Stomach (tissue), 9 donors: ENCODE measurements around the gene ITPA. TPM values are rescaled to one million over a fixed set of nuclear protein-coding genes. Genes with fewer than 3 reads are reported as not detected.

Source experiments
- DNase-seq, 2 donors: peaks; one replicate each; pipeline versions ENCODE4 v3.0.0 to v3.0.0-alpha.2; 2013 to 2019
- H3K27ac ChIP-seq, 5 donors: fragments of 200-600 bp in 4 of 5; sonication (generic) in 4 of 5; one replicate each; pipeline ENCODE4 v1.5.1; 2013 to 2019; ENCODE audit warnings: mild to moderate bottlenecking in 1 of 5, moderate library complexity in 1 of 5
- H3K27me3 ChIP-seq, 3 donors: fragments of 200-600 bp; sonication (generic); one replicate each; pipeline ENCODE4 v1.5.1; 2017 to 2019; ENCODE audit warnings: mixed run types in 1 of 3
- H3K36me3 ChIP-seq, 4 donors: fragments of 200-600 bp; sonication (generic); 1 replicate in 3 of 4; 2 replicates in 1 of 4; pipeline ENCODE4 v1.5.1; 2016 to 2019
- H3K4me1 ChIP-seq, 4 donors: fragments of 200-600 bp; sonication (generic); one replicate each; pipeline ENCODE4 v1.5.1; 2016 to 2019
- H3K4me3 ChIP-seq, 4 donors: fragments of 200-600 bp; sonication (generic) in 3 of 4; one replicate each; pipeline ENCODE4 v1.5.1; 2016 to 2019; ENCODE audit warnings: mild to moderate bottlenecking in 1 of 4
- H3K9me3 ChIP-seq, 4 donors: fragments of 200-600 bp; sonication (generic); one replicate each; pipeline ENCODE4 v1.5.1; 2016 to 2019
- EP300 ChIP-seq: sonication (generic); formaldehyde crosslinking; IDR thresholded peaks from one replicate; pipeline ENCODE4 v1.6.1; 2017; ENCODE audit warnings: antibody characterized with exemption
- POLR2A ChIP-seq, 4 donors: fragments of 450-650 bp; IDR thresholded peaks; one replicate each; pipeline ENCODE4 v1.6.1; 2016; ENCODE audit warnings: antibody characterized with exemption in 4 of 4, control low read depth in 2 of 4, mild to moderate bottlenecking in 1 of 4, moderate library complexity in 1 of 4
- POLR2AphosphoS5 ChIP-seq, 3 donors: sonication (generic); formaldehyde crosslinking; IDR thresholded peaks; one replicate each; pipeline ENCODE4 v1.6.1; 2016; ENCODE audit warnings: antibody characterized with exemption in 3 of 3
- WGBS, 5 donors: extraction: QIAGEN DNeasy Blood & Tissue Kit in 3 of 5; methylation state at CpG; one replicate each; pipeline versions ENCODE4 v1.1.5 to v1.1.7; 2013 to 2018; 5-methylcytosine and 5-hydroxymethylcytosine counted together
- intact Hi-C: fragments of 100-400 bp; cut with DNase I; formaldehyde crosslinking; loops from one replicate; pipeline ENCODE4 v1.15.1; 2023; ENCODE audit warnings: low total_unique reads
- polyA plus RNA-seq, 3 donors: library from polyadenylated mRNA; stranded (reverse); fragments of 200-250 nt; gene quantifications; one replicate each; pipeline ENCODE4 v1.2.3, GENCODE V29; 2013
- total RNA-seq, 5 donors: library from RNA; depleted of rRNA; stranded (reverse); fragments of >200 nt; gene quantifications; one replicate each; pipeline versions ENCODE4 v1.1.0 to v1.2.3, GENCODE V29; 2014 to 2016
- TF ChIP-seq, protein P1 (sequence below), 7 experiments: fragments of 450-650 bp in 4 of 7; fragments of 200-600 bp in 3 of 7; sonication (generic) in 3 of 7; IDR thresholded peaks; one replicate each; pipeline ENCODE4 v1.5.1; 2016 to 2019; ENCODE audit warnings: antibody characterized with exemption in 7 of 7, control low read depth in 2 of 7, mild to moderate bottlenecking in 1 of 7
- donor health status: healthy with polysubstance abuse.
- donor health status: Bipolar disorder and iron deficiency.
- donor health status: healthy.

ITPA gene
- total and polyA plus RNA-seq, 8 donors, result 11.1 to 105 (median 48.7) TPM

DNA sequence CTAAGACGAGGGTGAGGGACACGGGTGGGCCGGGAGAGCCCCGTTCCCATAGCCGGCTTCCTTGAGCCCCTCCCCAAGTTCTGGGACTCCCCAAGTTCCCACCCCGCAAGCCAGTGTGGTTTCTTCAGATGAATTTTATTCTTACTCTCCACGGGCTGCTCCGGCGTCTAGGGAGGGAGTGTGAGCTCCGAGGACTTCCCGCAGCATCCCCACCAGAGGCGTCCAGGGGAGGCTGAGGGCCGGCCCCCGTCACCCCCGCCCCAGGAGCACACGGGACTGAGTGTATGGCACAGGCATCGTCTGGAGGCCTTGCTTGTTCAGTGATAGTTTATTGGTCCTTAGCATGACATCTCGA, 39.7 kb downstream of the ITPA start:
- H3K27ac ChIP-seq, result no peak overlapping the region
- H3K27me3 ChIP-seq, result peaks cover 0 to 34% (median 12%) of the 10 kb centered on the region in 3 donors
- no peaks in the 10 kb centered on the region for H3K9me3 ChIP-seq
- no peak for DNase-seq
- H3K4me1 ChIP-seq, result peaks cover 11 to 25% (median 18%) of the 10 kb centered on the region in 4 donors
- peaks cover 0 to 43% (median 40%) of the 10 kb centered on the region in 4 donors for H3K36me3 ChIP-seq
- H3K4me3 ChIP-seq, result peak overlapping the region; percentile 1 to 39 (median 16)
- TF ChIP-seq POLR2AphosphoS5 (IDR thresholded peaks at IDR 0.05) (no peak), POLR2A (IDR thresholded peaks at IDR 0.05) (no peak), EP300 (no peak)
- TF ChIP-seq, protein P1, sequence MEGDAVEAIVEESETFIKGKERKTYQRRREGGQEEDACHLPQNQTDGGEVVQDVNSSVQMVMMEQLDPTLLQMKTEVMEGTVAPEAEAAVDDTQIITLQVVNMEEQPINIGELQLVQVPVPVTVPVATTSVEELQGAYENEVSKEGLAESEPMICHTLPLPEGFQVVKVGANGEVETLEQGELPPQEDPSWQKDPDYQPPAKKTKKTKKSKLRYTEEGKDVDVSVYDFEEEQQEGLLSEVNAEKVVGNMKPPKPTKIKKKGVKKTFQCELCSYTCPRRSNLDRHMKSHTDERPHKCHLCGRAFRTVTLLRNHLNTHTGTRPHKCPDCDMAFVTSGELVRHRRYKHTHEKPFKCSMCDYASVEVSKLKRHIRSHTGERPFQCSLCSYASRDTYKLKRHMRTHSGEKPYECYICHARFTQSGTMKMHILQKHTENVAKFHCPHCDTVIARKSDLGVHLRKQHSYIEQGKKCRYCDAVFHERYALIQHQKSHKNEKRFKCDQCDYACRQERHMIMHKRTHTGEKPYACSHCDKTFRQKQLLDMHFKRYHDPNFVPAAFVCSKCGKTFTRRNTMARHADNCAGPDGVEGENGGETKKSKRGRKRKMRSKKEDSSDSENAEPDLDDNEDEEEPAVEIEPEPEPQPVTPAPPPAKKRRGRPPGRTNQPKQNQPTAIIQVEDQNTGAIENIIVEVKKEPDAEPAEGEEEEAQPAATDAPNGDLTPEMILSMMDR (IDR thresholded peaks at IDR 0.05), result no peak
- 7 to 25% (median 15%) methylated on average over 15 to 18 of the region's 18 CpGs for WGBS, 5 donors
- intact Hi-C loops, result no loop called here

DNA sequence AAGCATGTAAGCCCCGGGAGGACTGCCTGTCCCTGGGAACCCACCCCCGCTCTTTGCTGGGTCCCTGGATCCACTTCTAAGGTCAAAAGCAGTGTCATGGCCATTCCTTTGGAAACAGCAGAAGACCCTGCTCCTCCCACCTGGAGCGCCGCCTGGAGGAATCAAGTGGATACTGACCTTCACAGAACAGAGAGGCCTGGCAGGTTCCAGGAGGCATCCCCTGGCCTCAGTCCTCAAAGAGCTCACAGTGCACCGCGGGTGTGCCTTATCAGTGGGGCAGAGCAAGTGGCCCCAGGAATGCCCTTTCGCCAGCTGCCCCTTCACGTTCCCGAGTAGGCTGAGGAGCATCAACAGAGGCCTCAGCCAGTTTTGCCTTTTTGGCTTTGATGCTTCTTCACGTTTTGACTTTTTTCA, 40.8 kb downstream of the ITPA start:
- Histone ChIP-seq H3K36me3 (peaks cover 7 to 54% (median 51%) of the 10 kb centered on the region in 4 donors), H3K4me1 (peaks cover 11 to 25% (median 18%) of the 10 kb centered on the region in 4 donors), H3K9me3 (no peaks in the 10 kb centered on the region), H3K27ac (no peak overlapping the region), H3K27me3 (peaks cover 0 to 32% (median 12%) of the 10 kb centered on the region in 3 donors), H3K4me3 (no peak overlapping the region)
- TF ChIP-seq POLR2AphosphoS5 (IDR thresholded peaks at IDR 0.05), result no peak
- no peak for TF ChIP-seq EP300
- TF ChIP-seq, protein P1 (IDR thresholded peaks at IDR 0.05), result no peak
- TF ChIP-seq POLR2A (IDR thresholded peaks at IDR 0.05), result no peak
- intact Hi-C loops, result no loop called here
- 53 to 77% (median 61%) methylated on average over 10 of the region's 10 CpGs for WGBS, 5 donors
- DNase-seq, result no peak

DNA sequence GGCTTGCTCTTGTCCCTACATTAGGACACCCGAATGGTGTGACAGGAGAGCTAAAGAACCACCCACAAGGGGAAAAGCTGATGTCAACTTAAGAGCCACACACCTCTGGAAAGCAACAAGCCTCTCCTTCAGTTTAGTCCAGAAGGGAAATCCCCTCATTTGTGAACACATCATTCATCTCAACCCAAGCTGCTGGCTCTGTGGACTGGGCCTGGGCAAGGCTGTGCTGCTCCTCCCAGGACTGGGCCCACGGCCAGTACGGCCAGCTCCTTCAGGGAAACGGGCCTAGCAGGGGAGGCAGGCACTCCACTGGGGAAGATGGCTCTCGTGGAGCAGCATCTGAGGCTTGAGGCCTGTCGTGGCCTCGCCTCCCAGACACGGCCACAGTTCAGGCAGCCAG, 42.5 kb downstream of the ITPA start:
- WGBS, 5 donors, result 27 to 57% (median 49%) methylated on average over 4 to 8 of the region's 8 CpGs
- Histone ChIP-seq H3K36me3 (peaks cover 23 to 71% (median 68%) of the 10 kb centered on the region in 4 donors), H3K27me3 (peaks cover 0 to 29% (median 12%) of the 10 kb centered on the region in 3 donors), H3K9me3 (no peaks in the 10 kb centered on the region), H3K27ac (no peak overlapping the region), H3K4me1 (peaks cover 11 to 25% (median 18%) of the 10 kb centered on the region in 4 donors), H3K4me3 (no peak overlapping the region)
- TF ChIP-seq POLR2A (IDR thresholded peaks at IDR 0.05) (no peak), EP300 (no peak), POLR2AphosphoS5 (IDR thresholded peaks at IDR 0.05) (no peak)
- TF ChIP-seq, protein P1 (IDR thresholded peaks at IDR 0.05), result no peak
- intact Hi-C loops, result no loop called here
- DNase-seq, result peak; percentile 37 to 44

DNA sequence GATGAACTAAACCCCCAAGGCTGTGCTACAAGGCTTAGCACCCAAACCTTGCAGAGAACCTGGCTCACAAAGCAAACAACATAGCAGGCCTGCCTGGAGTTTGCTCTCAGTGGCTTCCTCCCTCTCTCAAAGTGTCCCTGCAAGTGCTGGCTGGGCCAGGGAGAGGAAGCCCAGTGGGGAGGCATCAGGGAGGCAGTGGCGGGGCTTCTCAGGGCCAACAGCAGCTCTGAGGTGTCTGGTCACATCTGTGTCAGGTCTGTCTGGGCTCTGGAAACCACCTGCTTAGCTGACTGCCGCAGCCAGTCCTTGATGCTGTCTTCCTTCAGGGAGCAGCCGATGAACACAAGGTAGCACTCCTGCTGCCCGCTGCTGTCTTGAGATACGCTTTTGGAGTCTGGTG, 46.4 kb downstream of the ITPA start:
- WGBS, 5 donors, result 89 to 100% (median 96%) methylated on average over 1 to 5 of the region's 5 CpGs
- Histone ChIP-seq H3K27me3 (no peaks in the 10 kb centered on the region), H3K9me3 (no peaks in the 10 kb centered on the region), H3K27ac (no peak overlapping the region), H3K4me1 (peaks cover 0 to 4% (median 0%) of the 10 kb centered on the region in 4 donors), H3K36me3 (peaks cover 40 to 100% (median 97%) of the 10 kb centered on the region in 4 donors), H3K4me3 (no peak overlapping the region)
- TF ChIP-seq, protein P1 (IDR thresholded peaks at IDR 0.05), result no peak
- intact Hi-C loops, result no loop called here
- no peak for DNase-seq
